ENCODE results near the gene DNER.

DNA sequence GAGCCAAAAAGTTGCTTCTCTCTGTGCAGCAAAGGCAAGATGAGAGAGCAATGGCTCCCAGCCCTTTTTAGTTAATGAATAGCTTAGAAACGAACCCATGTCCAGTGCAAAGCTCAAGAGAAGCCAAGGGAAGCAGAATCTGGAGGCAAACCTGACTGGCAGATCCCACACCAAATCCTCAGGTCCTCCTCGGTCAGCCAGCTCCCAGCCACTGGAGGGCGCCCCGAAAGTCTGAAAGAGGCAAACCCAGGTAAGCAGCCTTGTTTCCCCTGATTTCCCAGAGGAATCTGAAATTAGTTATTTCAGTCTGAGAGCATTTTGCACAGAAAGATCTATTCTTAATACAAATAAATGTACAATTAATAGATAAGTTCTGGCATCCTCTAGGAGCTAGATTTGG lies 372.0 kb downstream of the DNER start:
- TF ChIP-seq, protein P1, sequence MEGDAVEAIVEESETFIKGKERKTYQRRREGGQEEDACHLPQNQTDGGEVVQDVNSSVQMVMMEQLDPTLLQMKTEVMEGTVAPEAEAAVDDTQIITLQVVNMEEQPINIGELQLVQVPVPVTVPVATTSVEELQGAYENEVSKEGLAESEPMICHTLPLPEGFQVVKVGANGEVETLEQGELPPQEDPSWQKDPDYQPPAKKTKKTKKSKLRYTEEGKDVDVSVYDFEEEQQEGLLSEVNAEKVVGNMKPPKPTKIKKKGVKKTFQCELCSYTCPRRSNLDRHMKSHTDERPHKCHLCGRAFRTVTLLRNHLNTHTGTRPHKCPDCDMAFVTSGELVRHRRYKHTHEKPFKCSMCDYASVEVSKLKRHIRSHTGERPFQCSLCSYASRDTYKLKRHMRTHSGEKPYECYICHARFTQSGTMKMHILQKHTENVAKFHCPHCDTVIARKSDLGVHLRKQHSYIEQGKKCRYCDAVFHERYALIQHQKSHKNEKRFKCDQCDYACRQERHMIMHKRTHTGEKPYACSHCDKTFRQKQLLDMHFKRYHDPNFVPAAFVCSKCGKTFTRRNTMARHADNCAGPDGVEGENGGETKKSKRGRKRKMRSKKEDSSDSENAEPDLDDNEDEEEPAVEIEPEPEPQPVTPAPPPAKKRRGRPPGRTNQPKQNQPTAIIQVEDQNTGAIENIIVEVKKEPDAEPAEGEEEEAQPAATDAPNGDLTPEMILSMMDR (IDR thresholded peaks at IDR 0.05 in 4 of 5, conservative IDR thresholded peaks at IDR 0.05 in 1 of 5), result peak in 1 of 5 experiments; percentile 9
- TF ChIP-seq POLR2A (IDR thresholded peaks at IDR 0.05), result no peak

Measured in gastrocnemius medialis (tissue), 4 donors.